ENCODE data around the gene UBE3C.
"Not testable (repeated sequence)": the region's sequence is repeated elsewhere in the genome, so short reads cannot be mapped to it uniquely, and the experiment has no call there.

Gene UBE3C

DNA sequence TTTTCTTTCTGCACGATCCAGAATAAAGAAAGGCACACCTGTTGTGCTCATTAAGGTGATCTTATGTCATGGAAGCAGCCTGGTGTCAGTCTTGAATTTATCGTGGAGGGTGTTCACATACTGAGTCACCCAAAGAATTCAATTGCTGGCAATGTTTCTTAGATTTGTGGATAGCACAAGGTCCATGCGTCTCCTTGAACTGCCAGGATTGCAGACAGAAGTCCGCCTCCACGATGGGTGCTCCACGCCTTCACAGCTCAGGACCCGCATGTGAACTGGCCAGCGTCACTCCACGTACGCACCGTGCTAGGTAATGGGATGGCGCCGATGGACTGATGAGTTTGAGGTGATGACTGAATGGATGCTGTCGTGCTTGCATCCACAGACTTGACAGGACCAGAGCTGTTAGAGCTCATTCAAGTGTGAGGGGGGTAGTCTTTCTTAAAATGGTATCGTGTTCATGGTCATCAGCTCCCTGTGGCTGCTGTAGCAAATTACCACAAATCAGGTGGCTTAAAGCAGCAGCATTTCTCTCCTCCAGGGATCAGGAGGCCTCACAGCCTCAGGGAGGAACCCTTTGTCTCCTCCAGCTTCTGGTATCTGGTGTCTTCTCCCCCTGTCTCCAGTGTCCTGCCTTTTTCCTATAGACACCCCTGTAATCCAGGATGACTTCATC, 132.7 kb downstream of the UBE3C start:
- DNase-seq (ENCODE audit: low read depth in 2 of 2): no peak

DNA sequence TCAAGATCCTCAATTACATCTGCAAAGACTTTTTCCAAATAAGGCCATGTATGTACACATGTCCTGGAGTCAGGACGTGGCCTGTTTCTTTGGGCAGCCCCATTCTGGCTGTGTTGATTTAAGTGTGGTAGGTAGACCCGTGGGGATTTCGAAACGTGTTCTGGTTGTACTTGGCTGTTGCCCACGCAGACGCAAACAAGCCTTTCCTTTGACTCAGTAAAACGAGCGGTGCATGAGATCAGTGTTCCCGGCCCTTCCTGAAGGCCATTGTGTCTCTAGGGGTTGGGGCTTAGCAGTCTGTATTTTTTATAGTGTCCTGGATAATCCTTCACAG, 133.2 kb downstream of the UBE3C start:
- peak; percentile 96 to 97 for DNase-seq (ENCODE audit: low read depth in 2 of 2)

DNA sequence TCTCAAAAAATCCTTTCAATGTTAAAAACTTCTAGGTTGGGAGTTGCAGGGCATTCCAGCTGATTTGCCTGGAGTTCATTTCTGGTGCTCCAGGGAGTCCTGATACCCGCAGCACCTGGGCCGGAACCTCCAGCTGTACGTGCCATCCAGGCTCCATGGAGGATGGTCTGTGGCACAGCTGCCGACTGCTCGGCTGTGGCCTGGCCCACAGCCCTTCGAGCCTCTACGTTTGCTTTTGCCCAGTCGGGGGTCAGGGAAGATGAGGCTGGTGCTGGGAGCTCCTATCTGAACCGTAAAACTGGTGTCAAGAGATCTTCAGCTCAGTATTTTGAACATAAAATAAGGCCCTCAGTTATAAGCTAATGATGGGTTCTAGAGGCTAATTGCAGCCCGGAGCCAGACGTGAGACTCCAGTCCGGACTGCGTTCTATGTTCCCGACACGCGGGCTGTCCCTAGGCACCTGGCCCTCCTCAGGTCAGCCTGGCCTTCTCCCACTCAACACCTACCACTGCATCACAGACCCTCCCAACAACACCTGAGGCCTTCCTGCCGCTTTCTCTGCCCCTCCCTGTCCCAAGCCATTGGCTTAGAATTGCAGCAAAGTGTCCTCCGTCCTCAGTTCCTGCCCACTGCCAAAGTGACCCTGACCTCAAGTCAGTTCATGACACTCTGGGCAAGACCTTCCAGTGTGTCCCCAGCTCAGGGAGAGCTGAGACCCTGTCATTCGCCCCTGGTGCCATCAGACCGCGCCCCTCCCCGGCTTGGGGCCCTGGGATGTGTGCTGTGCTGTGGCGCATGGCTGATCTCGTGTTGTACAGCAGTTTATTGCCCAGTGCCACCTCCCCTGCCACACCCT, 133.9 kb downstream of the UBE3C start:
- no peak for DNase-seq (ENCODE audit: low read depth in 2 of 2)

DNA sequence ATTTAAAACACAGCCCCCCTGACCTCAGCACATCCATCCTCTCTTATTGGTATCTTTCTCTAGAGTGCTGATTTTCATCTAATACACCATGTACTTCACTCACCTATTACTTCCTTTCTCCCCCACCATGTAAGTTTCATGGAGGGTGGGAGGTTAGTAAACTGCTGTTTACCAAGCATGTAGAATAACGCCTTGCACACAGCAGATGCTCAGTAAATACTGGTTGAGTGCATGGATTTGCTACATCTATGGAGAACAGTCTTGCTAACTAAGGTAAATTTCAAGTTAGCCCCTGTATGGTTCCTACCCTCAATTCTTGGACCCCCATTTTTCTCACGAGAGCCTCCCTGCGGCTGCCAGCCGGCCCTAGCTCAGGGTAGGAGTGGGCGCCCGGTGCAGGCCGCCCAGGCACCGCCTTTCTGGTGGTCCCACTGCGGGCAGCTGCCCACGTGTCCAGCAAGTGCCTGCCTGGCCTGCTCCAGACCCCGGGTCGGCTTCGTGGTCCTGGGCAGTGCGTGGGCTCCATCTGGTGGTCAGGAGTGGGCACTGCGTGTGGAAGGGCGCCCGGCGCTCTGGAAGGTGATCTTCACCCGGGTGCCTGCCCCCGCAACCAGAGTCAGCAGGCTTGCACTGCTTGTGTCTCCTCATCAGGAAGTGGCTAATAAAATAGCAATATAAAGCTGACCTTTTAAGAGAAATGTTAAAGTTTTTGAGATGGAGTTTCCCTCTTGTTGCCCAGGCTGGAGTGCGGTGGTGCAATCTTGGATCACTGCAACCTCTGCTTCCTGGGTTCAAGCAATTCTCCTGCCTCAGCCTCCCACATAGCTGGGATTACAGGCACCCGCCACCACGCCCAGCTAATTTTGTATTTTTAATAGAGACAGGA, 134.7 kb downstream of the UBE3C start:
- peak in 1 of 2 experiments; percentile 15 for DNase-seq (ENCODE audit: low read depth in 2 of 2)

DNA sequence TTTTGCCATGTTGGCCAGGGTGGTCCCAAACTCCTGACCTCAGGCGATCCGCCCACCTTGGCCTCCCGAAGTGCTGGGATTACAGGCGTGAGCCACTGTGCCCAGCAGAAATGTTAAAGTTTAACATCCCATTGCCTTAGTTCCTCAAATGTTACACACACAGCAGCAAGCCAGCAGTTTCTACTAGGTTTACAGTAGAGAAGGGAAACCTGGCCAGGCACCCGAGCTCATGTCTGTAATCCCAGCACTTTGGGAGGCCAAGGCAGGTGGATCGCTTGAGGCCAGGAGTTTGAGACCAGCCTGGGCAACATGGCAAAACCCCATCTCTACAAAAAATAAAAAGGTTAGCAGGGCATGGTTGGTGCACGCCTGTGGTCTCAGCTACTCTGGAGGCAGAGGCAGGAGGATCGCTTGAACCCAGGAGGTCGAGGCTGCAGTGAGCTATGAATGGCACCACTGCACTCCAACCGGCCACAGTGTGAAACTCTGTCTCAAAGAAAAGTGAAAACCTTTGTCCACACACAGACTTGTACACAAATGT, 135.4 kb downstream of the UBE3C start:
- DNase-seq (ENCODE audit: low read depth in 2 of 2): not testable (repeated sequence)

DNA sequence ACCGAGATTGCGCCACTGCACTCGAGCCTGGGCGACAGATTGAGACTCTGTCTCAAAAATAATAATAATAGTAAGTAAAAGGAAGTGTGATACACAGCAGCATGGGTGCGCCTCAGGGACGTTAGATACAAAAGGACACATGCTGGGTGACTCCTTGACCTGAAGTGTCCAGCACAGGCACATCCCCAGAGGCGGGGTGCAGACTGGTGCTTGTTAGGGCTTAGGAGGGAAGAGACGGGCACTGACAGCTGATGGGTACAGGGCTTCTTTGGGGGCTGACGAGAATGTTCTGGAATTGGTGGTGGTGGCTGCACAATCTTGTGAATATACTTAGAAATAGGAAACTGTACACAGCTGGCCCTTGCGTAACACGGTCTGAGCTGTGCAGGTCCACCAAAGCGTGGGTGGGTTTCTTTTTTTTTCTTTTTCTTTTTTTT, 136.3 kb downstream of the UBE3C start:
- DNase-seq (ENCODE audit: low read depth in 2 of 2): no peak

DNA sequence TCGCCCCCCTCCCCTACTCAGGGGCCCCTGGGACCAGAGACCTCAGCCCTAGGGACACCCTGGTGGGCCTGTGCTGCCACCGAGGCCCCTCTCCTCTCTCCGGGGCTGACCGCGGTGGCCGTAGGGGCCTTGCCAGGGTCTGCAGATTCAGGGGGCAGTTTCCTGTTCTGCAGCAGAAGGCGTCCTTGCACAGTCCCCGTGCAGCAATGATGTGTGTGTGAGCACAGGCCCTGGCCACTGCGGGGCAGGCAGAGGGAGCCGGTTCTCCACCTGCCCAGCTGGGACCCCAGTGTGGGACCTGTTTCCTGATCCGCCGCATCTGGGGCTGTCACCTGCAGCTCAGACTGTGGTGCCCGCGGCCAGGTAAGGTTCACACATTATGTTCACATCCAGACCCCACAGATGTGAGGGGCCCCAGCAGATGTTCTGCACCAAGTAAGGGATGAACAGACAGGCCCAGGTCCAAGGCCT, 137.4 kb downstream of the UBE3C start:
- no peak for DNase-seq (ENCODE audit: low read depth in 2 of 2)

DNA sequence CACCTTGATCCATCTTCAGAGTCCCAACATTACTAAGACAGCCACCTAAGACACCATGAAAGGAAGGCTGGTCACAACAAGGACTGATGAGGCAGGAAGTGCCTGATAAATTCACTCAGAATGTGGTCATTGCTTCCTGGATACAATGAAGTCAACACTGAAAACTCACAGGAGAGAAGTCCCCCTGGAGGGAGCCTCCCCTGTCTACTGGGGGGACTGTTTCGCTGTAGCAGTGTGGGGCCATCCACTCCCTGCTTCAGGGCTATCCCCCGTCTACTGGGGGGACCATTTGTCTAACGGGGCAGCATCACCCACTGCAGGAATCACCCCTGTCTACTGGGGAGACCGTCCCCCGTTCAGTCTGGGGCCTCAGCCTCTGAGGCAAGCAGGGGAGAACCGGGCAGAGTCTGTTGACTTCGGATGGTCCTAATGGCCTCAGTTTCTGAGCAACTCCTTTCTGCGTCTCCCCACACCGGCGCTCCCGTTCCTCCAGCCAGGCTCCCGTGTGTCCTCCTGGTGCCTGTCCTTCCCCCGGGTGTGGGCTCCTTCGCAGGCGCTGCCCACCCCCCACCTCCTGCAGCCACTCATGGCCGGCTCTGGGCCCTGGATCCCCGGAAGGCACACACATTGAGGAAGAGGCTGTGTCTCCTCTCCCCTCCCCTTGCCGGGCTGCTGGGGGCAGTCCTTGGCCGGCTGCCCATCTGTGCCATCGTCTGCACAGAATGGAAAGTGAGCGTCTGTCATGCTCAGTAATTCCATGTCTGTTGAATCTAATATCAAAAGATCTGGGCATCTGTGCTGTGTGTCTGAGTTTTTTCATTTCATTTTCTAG, 138.2 kb downstream of the UBE3C start:
- no peak for DNase-seq (ENCODE audit: low read depth in 2 of 2)

DNA sequence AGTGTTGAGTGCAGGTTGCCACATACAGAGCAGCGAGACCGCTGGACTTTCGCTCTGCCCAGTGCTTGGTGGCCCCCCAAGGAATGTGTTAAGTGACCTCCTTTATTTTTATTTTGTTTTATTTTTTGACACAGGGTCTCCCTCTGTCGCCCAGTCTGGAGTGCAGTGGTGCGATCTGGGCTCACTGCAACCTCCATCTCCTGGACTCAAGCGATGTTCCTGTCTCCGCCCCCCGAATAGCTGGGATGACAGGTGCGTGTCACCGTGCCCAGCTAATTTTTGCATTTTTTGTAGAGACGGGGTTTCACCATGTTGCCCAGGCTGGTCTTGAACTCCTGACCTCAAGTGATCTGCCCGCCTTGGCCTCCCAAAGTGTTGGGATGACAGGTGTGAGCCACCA, 138.8 kb downstream of the UBE3C start:
- not testable (repeated sequence) for DNase-seq (ENCODE audit: low read depth in 2 of 2)

DNA sequence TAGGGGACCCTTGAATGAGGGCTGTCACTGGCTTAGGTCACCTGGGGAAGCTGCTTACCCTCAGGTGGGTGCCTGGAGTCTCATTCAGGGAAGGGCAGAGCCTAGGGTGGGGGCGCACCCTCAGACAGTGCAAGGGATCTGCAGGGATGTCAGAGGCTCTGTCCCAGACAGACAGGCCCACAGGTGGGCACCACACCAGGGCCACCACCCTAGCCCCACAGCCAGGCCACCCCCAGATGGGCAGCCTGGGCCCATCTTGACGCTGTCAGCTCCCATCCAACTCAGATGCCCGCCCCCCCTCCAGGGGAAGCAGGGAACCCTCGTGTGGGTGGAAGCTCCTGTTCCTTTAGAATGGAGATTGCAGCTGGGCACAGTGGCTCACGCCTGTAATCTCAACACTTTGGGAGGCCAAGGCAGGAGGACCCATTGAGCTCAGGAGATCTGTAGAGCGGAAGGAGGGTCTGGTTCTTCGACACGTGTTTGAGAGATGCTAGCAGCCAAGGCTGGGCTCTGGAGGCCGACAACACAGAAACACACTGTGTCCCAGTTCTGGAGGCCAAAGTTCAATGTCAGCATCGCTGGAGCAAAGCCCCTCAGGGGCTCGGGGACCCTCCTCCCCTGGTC, 139.6 kb downstream of the UBE3C start:
- DNase-seq (ENCODE audit: low read depth in 2 of 2): no peak

DNA sequence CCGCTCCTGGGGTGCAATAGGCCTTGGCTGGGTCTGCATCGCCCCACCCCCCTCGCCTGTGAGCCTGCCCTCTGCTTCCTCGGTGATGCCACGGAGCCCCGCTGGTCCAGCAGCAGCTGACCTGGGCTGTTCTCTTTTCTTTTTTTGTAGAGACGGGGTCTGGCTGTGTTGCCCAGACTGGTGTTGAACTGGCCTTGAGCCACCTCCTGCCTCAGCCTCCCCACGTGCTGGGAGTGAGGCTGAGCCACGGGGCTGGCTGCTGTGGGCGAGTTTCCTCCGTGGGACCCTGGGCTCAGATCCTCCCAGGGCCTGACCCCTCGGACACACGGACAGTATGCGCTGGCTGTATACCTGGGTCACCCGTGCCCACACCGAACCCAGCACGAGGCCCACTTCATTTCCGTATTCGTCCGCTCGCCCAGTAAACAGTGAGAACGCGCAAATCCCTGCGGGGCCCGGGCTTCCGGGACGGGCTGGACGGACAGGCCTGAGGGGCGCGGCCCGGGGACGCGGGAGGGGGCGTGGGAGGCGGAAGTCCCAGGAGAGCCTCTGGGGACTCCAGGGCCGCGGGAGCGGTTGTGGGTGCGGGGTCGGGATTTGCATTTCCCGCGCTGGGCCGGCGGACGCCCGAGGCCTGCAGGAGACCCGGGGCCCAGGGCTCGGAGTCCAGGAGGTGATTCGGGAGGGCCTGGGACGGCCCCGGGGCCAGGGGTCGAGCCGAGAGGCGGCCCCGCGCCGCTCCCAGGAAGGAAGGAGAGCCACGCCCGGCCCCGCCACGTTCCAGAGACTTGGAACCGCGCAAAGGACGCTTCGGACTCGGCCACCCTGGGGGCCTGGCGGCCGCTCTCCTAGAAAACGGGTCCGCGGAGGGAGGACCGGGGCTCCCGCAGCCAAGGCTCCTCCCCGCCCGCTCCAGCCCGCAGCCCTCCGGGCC, 140.3 kb downstream of the UBE3C start:
- no peak for DNase-seq (ENCODE audit: low read depth in 2 of 2)

DNA sequence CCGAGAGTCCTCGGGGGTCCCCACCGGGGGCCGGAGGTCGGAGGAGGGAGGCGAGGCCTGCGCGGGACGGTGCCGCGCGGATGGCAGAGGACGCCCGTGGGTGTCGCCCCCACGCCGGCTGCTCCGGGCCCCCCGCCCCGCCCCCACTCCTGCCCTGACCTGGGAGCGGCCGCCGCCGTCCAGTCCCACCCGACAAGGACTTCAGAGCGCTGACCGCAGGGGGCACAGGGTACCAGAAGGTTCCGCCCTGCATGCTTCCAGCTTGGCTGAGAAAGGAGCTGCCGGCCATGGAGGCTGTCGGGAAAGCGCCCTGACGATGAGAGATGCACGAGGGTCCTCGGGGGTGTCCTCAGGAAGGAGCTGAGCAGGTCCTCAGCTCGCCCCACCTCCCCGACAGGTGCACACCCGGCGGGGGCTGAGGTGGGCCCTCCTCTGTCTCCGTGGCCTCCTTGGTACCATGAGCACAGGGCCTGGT, 141.1 kb downstream of the UBE3C start:
- no peak for DNase-seq (ENCODE audit: low read depth in 2 of 2)

DNA sequence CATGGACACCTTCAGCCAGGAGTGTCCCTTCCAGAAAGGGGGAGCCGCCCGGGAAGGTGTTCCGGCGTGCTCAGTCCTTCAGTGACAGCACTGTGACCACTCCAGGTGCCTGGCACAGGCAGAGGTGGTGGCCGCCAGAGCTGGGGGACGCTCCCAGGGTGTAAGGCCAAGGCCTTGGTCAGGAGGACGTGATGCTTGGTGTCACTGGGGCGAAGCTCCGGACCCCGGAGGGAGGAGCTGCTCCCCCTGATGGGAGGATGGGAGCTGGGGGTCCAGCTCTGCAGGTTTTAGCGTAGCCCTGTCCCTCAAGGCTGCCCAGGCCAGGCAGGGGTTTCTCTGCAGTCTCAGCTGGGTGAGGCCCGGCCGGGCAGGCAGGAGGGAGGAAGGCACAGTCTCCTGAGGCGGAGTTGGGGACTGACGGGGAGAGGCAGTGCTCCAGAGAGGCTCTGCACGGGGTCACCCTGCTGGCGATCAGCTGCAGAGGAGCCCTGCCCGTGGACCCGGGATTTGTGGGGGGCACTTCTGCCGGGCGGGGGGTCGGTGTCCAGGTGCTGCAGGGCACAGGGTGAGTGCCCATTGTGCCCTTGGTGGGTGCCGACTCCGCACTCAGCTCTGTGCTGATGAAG, 141.6 kb downstream of the UBE3C start:
- no peak for DNase-seq (ENCODE audit: low read depth in 2 of 2)

DNA sequence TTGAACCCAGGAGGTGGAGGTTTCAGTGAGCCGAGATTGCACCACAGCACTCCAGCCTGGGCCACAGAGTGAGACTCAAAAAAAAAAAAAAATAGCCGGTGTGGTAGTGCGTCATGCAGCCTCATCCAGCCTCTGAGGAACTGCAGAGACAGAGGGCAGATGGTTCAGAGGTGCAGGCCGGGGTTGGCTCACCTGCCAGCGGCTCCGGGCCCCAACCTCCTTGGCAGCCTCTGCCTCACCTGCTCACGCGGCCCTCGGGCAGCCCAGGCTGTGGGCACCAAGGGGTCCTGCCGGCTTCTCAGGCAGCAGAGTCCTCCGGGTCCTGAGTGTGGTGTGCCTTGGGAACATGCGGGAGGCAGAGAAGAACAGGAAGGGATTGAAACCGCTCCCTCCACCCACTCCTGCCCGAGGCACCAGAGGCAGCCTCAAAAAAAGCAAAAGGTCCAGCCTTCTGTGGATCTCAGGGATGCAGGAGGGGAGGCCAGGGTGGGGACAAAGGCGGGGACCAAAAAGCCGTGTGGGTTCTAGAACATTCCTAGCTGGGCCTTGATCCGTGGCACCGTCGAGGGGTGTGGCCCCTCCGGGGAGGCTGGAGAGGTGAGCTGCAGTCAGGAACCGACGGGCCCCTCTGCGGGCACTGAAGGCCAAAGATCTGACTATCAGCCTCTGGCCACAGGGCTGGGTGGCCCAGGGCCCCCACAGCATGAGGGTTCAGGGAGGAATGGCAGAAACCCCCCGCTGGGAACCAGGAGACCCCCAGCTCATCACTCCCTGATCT, 142.7 kb downstream of the UBE3C start:
- DNase-seq (ENCODE audit: low read depth in 2 of 2): no peak

DNA sequence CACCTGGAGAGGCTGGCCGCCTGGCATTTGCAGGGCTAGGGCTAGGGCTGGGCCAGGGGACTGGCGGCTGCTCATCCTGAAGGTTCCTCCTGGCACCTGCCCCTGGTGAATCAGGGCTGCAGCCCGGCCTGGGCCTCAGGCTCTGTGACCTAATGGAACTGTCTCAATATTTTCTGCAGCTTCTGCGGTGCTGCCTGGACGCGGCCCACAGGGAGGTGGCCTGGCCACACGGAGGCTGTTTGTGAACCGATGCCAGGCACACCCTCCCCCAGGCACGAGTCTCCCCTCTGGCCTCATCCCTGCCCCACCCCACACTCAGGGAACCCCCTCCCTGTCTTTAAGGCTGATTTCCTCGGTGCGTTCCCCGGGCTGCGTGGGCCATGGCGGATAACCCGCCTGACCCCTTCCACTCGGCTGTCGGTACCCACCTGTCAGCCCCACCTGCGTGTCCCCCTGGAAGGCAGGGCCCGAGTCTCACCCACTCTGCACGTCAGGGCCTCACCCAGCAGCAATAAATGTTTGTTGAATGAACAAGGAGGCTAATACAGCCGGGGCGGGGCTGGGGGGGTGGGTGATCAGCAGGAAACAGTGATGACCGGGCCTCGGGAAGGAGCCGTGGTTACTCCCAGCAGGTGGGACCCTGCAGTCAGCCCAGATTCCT, 143.5 kb downstream of the UBE3C start:
- no peak for DNase-seq (ENCODE audit: low read depth in 2 of 2)

DNA sequence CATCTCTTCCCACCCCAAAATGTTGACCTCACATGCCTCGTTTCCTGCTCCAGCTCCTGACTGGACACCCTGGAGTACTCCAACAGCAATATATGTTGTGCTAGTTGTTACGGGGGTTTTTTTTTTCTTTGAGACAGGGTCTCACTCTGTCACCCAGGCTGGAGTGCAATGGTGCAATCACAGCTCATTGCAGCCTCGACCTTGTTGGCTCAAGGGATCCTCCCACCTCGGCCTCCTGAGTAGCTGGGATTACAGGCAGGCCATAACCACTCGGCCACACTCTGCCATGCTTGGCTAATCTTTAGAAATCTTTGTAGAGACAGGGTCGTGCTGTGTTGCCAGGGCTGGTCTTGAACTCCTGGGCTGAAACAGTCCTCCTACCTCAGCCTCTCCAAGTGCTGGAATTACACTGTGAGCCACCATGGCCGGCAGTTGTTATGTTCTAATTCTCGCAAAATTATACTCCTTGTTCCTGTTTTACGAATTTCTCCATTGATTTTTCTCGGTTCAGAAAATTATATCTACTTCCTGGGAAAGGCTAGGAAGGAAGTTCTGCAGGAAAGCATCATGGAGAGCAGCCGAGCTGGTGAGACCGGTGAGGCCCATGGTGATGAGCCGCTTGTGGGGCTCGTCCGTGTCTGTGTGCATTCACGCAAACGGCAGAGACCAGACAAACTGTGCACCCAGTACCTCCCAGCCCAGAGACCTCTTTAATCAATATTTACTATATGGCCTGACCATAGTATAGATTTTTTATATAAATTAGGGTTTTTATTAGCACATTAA, 145.7 kb downstream of the UBE3C start:
- DNase-seq (ENCODE audit: low read depth in 2 of 2): no peak
